BJ (cell line): Measurements from ENCODE around the gene TRAF2. TPM values are rescaled to one million over a fixed set of nuclear protein-coding genes. Genes with fewer than 3 reads are reported as not detected.

ENCODE experiments used
- CTCF ChIA-PET: fragments of 350-600 bp; formaldehyde crosslinking; extraction: SDS; loops from one replicate; lab custom pipeline; 2021; ENCODE audit warnings: antibody characterized with exemption, inconsistent platforms; lab: Yijun Ruan, JAX
- POLR2A ChIA-PET: fragments of 300-600 bp; sonication (Branson Sonifier 250); formaldehyde crosslinking; extraction: SDS; loops from one replicate; lab custom pipeline; 2021; ENCODE audit warnings: antibody characterized with exemption; lab: Charles Lee
- DNase-seq: peaks from one replicate; pipeline ENCODE4 v3.0.0-alpha.2; 2011; ENCODE audit warnings: low read depth
- H3K27me3 ChIP-seq: 2 replicates; pipeline ENCODE4 v1.6.0; 2011; ENCODE audit warnings: low read length; ENCODE audit not compliant: control insufficient read depth, insufficient read depth
- H3K36me3 ChIP-seq: 2 replicates; pipeline ENCODE4 v1.5.1; 2011; ENCODE audit warnings: low read length; ENCODE audit not compliant: control insufficient read depth, insufficient read depth
- H3K4me3 ChIP-seq: 2 replicates; pipeline ENCODE4 v1.5.1; 2011; ENCODE audit warnings: low read depth, mild to moderate bottlenecking, control low read depth, low read length
- CTCF ChIP-seq: IDR thresholded peaks from 2 replicates; pipeline ENCODE4 v1.5.1; 2011; ENCODE audit warnings: low read depth, mild to moderate bottlenecking, control low read depth, inconsistent platforms, low read length, moderate library complexity; ENCODE audit not compliant: insufficient read depth
- polyA plus RNA-seq: library from polyadenylated mRNA; depleted of rRNA; stranded (reverse); fragments of >200 nt; gene quantifications from 2 replicates; pipeline ENCODE4 v1.2.3, GENCODE V29; 2011

The TRAF2 gene
- polyA plus RNA-seq, 1 experiment = 13.6 TPM

GRCh38 chr9:136962163-136962562, 75.8 kb downstream of the TRAF2 start:
- Histone ChIP-seq H3K4me3 (no peak overlapping the region), H3K27me3 (no peaks in the 10 kb centered on the region; the same call in 1 of the 2 replicates), H3K36me3 (no peaks in the 10 kb centered on the region)
- CTCF ChIA-PET = no interaction called here
- POLR2A ChIA-PET = interaction anchor here (0.6 kb wide), 1 partner anchor 120 kb away, joined by 3 read pairs; the partner anchor contains the start of gene AJM1
- no peak for DNase-seq
- TF ChIP-seq CTCF = no peak

- H3K36me3 ChIP-seq = no peaks in the 10 kb centered on the region
- ChIA-PET POLR2A (interaction anchor here (0.6 kb wide), 1 partner anchor 121 kb away, joined by 3 read pairs; the partner anchor contains the start of gene AJM1), CTCF (no interaction called here)
- TF ChIP-seq CTCF = no peak
- no peaks in the 10 kb centered on the region; the same call in 1 of the 2 replicates for H3K27me3 ChIP-seq
- no peak overlapping the region for H3K4me3 ChIP-seq
- no peak for DNase-seq
Measured at GRCh38 chr9:136962701-136963248, 76.5 kb downstream of the TRAF2 start.

GRCh38 chr9:136963341-136963740, 77.0 kb downstream of the TRAF2 start:
- Histone ChIP-seq H3K27me3 (no peaks in the 10 kb centered on the region; the same call in 1 of the 2 replicates), H3K4me3 (no peak overlapping the region), H3K36me3 (no peaks in the 10 kb centered on the region)
- no peak for TF ChIP-seq CTCF
- DNase-seq = no peak
- ChIA-PET CTCF (no interaction called here), POLR2A (no interaction called here)

GRCh38 chr9:136963751-136964150, 77.4 kb downstream of the TRAF2 start:
- DNase-seq = no peak
- TF ChIP-seq CTCF = no peak
- Histone ChIP-seq H3K27me3 (no peaks in the 10 kb centered on the region; the same call in 1 of the 2 replicates), H3K4me3 (no peak overlapping the region), H3K36me3 (no peaks in the 10 kb centered on the region)
- ChIA-PET CTCF (interaction anchor here (1.3 kb wide), 1 partner anchor 16 kb away, joined by 4 read pairs; no protein-coding TSS in a partner anchor), POLR2A (no interaction called here)

GRCh38 chr9:136964171-136964689, 77.9 kb downstream of the TRAF2 start:
- H3K36me3 ChIP-seq = no peaks in the 10 kb centered on the region
- ChIA-PET CTCF (interaction anchor here (1.3 kb wide), 1 partner anchor 16 kb away, joined by 4 read pairs; no protein-coding TSS in a partner anchor), POLR2A (no interaction called here)
- no peak for TF ChIP-seq CTCF
- H3K4me3 ChIP-seq = no peak overlapping the region
- no peak for DNase-seq
- no peaks in the 10 kb centered on the region; the same call in 1 of the 2 replicates for H3K27me3 ChIP-seq
